HUDEP-2 (cell line): ENCODE results near the gene RESP18.

ENCODE experiments used
- DNase-seq, 76 experiments: peaks; one replicate each; lab custom pipeline; 2025; ENCODE audit not compliant: unreplicated experiment in 76 of 76; lab: John Stamatoyannopoulos, UW

Gene RESP18

GRCh38 chr2:219279151-219279915, 53.2 kb downstream of the RESP18 start, which contains the start of gene DNAJB2:
Gene DNAJB2, plus strand, starts transcription at chr2:219279366. Its CDS starts 468 bp downstream, at chr2:219279834.
- DNase-seq = peak in 75 of 76 experiments; percentile 80 to 100 (median 99)

- DNase-seq = no peak
Measured at GRCh38 chr2:219278655-219279150, 53.8 kb downstream of the RESP18 start.

GRCh38 chr2:219277703-219278654, 54.6 kb downstream of the RESP18 start:
- DNase-seq = peak in 64 of 76 experiments; percentile 4 to 76 (median 48)
